ENCODE results near the gene CADM3.

- TF ChIP-seq POLR2A (IDR thresholded peaks at IDR 0.05) (no peak), POLR2AphosphoS5 (IDR thresholded peaks at IDR 0.05; ENCODE audit: insufficient read depth in 1 of 2, low read depth in 1 of 2) (no peak)
- TF ChIP-seq, protein P1, sequence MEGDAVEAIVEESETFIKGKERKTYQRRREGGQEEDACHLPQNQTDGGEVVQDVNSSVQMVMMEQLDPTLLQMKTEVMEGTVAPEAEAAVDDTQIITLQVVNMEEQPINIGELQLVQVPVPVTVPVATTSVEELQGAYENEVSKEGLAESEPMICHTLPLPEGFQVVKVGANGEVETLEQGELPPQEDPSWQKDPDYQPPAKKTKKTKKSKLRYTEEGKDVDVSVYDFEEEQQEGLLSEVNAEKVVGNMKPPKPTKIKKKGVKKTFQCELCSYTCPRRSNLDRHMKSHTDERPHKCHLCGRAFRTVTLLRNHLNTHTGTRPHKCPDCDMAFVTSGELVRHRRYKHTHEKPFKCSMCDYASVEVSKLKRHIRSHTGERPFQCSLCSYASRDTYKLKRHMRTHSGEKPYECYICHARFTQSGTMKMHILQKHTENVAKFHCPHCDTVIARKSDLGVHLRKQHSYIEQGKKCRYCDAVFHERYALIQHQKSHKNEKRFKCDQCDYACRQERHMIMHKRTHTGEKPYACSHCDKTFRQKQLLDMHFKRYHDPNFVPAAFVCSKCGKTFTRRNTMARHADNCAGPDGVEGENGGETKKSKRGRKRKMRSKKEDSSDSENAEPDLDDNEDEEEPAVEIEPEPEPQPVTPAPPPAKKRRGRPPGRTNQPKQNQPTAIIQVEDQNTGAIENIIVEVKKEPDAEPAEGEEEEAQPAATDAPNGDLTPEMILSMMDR (IDR thresholded peaks at IDR 0.05): no peak
Measured at GRCh38 chr1:159188375-159188788, 17.0 kb downstream of the CADM3 start.
